ENCODE results near the gene NAA60.
A peak's percentile ranks its signal among the peaks of the same experiment; 100 is the strongest.

NAA60 gene

DNA sequence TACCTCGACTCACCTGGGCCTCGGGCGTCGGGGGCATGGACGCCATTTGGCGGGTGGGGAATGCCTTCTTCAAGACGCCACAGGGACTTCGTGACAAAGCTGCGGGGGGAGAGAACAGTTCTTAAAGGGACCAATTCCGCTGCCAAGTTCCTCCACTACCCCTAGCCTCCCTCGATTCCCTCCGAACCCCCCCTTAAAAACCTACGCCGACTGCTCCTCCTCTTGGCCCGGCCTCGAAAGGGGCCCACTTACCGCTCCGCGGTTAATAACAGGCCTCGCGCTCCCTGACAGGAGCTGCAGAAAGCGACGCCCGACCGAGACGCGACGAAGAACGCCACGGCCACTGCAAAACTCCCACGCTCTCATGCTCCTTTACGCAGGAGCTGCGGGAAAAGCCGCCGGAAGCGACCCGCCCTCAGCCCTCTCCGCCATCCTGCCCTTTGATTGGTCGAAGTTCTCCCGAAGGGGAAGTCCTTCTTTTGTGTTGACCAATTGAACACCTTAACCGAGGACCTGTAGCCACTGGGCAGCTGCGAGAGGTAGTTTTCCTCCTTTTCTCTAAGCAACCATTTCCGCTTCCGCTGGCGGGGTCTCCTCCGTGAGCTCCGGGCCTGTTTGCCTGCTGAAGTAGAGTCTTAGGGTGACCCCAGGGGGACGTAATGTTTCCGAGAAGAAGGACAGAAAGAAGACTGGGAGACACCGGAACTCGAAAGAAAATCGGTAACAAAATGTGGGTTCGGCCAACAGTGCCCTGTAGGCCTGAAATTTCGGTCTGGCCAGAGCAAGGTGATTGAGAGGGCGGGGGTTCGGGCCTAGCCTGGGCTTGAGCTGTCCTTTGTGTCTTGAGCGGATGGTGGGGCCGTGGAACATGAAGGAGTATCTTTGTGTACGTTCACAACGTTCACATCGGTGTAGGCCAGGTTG lies at the start of gene NAA60, which contains the start of gene ZNF597:
TSS of gene NAA60 (plus strand) at position 573 of the 924 bp plus-strand sequence. CDS start 32,548 bp downstream, outside the sequence.
TSS of gene ZNF597 (minus strand) at position 397 of the 924 bp plus-strand sequence. CDS start at position 46, 351 bp downstream.
- DNase-seq, result peak; percentile 61

GRCh38 chr16:3400446-3400778 lies 43.1 kb upstream of the NAA60 start:
- no peak for DNase-seq

- DNase-seq, result peak; percentile 97
Observed at GRCh38 chr16:3400779-3401688, 42.4 kb upstream of the NAA60 start, which contains the start of the genes ZNF174 and ZSCAN32. Gene ZNF174 (plus strand): TSS chr16:3401215. CDS start chr16:3402005, 790 bp downstream. Gene ZSCAN32 (minus strand): TSS chr16:3401004. CDS start chr16:3397557, 3,447 bp downstream.

GRCh38 chr16:3401719-3402397 lies 41.6 kb upstream of the NAA60 start:
- no peak for DNase-seq

DNA sequence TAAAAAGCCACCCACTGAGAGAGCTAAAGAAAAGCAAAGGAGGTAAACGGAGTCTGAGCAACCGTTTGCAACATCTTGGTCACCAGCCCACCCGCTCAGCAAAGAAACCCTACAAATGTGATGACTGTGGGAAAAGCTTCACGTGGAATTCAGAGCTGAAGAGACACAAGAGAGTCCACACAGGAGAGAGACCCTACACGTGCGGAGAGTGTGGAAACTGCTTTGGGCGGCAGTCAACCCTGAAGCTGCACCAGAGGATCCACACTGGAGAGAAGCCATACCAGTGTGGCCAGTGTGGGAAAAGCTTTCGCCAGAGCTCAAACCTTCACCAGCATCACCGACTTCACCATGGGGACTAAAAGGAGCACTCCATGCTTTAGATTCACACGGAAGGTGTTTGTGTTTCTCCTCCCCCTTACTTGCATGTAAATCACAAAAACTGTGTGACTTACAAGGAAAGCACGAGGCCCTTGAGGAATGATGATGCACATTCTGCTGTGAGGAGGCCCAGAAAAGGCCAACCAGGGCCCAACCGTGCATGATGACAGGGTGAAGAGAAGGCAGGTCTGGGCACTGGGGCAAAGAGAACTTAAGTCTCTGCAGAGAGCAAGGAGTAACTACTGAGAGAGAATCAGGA lies 34.8 kb upstream of the NAA60 start:
- no peak for DNase-seq

GRCh38 chr16:3413730-3414379 lies 29.6 kb upstream of the NAA60 start:
- no peak for DNase-seq

DNA sequence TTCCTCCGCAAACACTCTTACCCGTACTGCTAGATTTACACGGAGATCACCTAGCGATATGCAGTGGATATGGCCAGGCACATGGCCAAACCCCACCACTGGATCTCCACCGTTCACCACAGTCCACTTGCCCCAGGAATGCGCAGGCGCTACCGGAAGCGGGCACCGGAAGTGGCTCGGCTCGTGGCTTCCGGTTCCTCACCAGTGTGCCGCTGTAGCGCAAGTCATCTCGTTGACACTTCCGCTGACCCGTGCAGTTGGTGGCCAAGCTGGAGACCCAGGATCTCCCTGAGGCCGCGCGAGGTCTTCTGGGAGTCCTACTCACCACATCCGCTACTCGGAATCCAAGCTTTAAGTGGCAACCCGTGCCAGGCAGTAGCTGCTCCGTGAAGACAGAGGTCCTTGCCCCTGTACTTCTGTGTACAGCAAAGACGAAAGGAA lies 11.7 kb upstream of the NAA60 start:
- DNase-seq, result peak; percentile 20

GRCh38 chr16:3434373-3434772 lies 9.1 kb upstream of the NAA60 start:
- DNase-seq, result no peak

- no peak for DNase-seq
Observed at GRCh38 chr16:3439637-3440036, 3.8 kb upstream of the NAA60 start.

GRCh38 chr16:3444032-3444388 lies 530 bp downstream of the NAA60 start:
- DNase-seq, result no peak

DNA sequence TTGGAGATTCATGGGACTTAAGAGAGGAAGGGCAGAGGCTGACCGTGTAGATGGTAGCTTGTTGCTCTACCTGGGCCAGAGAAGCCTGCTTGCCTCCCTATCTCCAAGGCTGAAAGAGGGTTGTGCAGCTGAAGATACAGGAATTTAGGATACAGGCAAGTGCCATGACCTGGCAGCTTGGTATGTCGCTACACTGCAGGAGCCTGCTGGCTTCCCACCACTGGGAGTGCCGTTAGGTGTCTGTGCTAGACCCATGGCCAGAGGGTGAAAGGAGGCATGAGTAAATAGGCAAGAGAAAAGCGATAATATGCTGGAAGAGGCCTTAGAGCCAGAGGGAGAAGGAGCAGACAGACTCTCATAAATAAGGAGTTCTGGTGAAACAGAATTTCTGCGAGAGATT lies 10.6 kb downstream of the NAA60 start:
- DNase-seq, result no peak

- DNase-seq, result no peak
Observed at GRCh38 chr16:3454631-3455147, 11.2 kb downstream of the NAA60 start.

GRCh38 chr16:3457434-3458252 lies 14.2 kb downstream of the NAA60 start:
- peak; percentile 88 for DNase-seq

DNA sequence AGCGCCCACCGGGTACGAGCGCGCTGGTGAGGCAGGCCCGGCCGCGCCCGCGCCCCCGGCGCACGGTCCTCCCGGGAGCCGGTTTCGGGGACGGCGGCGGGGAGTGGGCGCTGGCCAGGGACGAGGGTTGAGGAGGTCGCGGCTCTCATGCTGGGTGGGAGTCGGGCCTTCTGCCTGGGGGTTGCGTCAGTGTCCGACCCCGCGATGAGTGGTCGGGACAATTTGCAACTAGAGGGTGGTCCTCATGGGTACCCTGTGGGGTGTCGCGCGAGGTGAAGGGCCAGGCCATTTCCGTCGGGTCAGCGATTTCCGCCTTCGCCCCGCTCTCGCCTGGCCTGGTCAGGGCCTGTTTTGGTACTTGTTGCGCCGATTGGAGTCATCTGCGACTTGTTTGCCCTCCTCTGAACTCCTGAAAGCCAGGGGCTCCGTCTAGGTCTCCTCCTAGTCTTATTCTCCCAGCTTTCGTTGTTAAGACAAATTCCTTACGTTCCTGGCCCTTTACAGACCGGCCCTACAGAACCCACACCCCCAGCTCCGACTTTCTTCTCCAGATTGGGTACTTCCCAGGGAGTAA lies 14.9 kb downstream of the NAA60 start:
- no peak for DNase-seq

- no peak for DNase-seq
Observed at GRCh38 chr16:3458852-3459361, 15.4 kb downstream of the NAA60 start.

DNA sequence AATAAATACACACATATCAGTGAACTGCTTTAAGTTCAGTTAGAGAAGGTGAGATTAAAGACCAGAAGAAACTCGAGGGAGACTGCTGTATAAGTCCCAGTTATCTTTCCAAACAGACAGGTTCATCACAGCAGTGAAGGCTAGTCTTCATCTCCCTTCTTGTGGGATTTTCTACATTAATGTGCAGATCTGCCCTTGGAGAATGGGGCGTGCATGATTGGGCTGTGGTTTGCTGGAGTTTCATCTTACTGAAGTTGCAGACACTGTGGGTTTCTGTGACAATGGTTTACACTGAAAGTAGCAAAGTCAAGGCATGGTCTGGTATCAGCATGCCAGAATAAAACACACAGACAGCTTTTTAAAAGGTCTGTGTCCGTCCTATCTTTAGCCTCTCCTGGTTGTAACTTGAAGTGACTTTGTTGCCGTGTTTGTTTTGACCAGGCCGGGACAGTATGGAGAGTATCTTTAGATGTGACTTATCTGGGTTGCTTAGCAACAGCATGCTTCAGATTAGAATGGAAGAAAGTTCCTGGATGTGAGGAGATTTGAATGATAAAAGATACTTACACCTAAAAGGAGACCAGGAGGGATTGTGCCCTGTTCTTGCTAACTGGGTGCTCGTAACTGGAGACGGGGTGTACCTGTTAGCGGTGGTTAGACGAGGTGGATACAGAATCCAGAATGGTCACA lies 16.1 kb downstream of the NAA60 start:
- no peak for DNase-seq

DNA sequence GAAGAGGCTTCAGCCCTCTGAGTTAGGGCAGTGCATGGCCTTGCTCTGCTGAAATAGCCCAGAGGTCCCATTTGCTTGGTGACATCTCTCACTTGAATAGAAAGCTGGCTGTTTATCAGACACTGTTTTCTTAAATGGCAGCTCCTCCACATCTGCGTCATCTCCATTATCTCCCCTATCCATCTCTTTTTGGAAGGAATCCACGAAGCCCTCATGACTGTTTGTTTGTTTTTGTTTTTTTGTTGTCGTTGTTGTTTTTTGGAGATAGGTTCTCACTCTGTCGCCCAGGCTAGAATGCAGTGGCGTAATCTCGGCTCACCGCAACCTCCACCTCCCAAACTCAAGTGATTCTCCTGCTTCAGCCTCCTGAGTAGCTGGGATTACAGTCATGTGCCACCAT lies 16.6 kb downstream of the NAA60 start:
- no peak for DNase-seq

GRCh38 chr16:3460585-3460984 lies 17.1 kb downstream of the NAA60 start:
- DNase-seq, result no peak

- peak; percentile 25 for DNase-seq
Observed at GRCh38 chr16:3461151-3461550, 17.7 kb downstream of the NAA60 start.

Measured in activated T-cell treated with anti-CD3 and anti-CD28 coated beads for 4 hours (primary cell).